Ramos (cell line): ENCODE data around the gene TIAM1.

Experiments
- in situ Hi-C: fragments of 300-500 bp; cut with MboI; formaldehyde crosslinking; loops from one replicate; pipeline ENCODE4 v1.14.3; 2022; ENCODE audit warnings: low sequenced_read_pairs; ENCODE audit not compliant: unreplicated experiment

Gene TIAM1

GRCh38 chr21:31151156-31152045 lies 192.7 kb downstream of the TIAM1 start:
- in situ Hi-C loops, result no loop called here

GRCh38 chr21:31145274-31145673 lies 198.8 kb downstream of the TIAM1 start:
- in situ Hi-C loops, result no loop called here

GRCh38 chr21:31143036-31143435 lies 201.0 kb downstream of the TIAM1 start:
- in situ Hi-C loops, result no loop called here

- in situ Hi-C loops, result no loop called here
Measured at GRCh38 chr21:31142600-31142999, 201.5 kb downstream of the TIAM1 start.

GRCh38 chr21:31141389-31142000 lies 202.6 kb downstream of the TIAM1 start:
- in situ Hi-C loops, result no loop called here

GRCh38 chr21:31140676-31141075 lies 203.4 kb downstream of the TIAM1 start:
- in situ Hi-C loops, result no loop called here

- in situ Hi-C loops, result no loop called here
Measured at GRCh38 chr21:31140025-31140424, 204.0 kb downstream of the TIAM1 start.

GRCh38 chr21:31137960-31138359 lies 206.1 kb downstream of the TIAM1 start:
- in situ Hi-C loops, result no loop called here

GRCh38 chr21:31136891-31137290 lies 207.2 kb downstream of the TIAM1 start:
- in situ Hi-C loops, result no loop called here

- in situ Hi-C loops, result no loop called here
Measured at GRCh38 chr21:31135531-31136184, 208.4 kb downstream of the TIAM1 start.

- in situ Hi-C loops, result no loop called here
Measured at GRCh38 chr21:31133243-31133830, 210.7 kb downstream of the TIAM1 start.

- in situ Hi-C loops, result no loop called here
Measured at GRCh38 chr21:31132574-31133242, 211.4 kb downstream of the TIAM1 start.

- in situ Hi-C loops, result no loop called here
Measured at GRCh38 chr21:31130821-31131220, 213.2 kb downstream of the TIAM1 start.

- in situ Hi-C loops, result no loop called here
Measured at GRCh38 chr21:31128234-31128633, 215.8 kb downstream of the TIAM1 start.

GRCh38 chr21:31124010-31124409 lies 220.1 kb downstream of the TIAM1 start:
- in situ Hi-C loops, result no loop called here

- in situ Hi-C loops, result no loop called here
Measured at GRCh38 chr21:31119199-31119598, 224.9 kb downstream of the TIAM1 start.

GRCh38 chr21:31117128-31117916 lies 226.7 kb downstream of the TIAM1 start:
- in situ Hi-C loops, result no loop called here

- in situ Hi-C loops, result no loop called here
Measured at GRCh38 chr21:31115249-31115648, 228.8 kb downstream of the TIAM1 start.

GRCh38 chr21:31111093-31111492 lies 233.0 kb downstream of the TIAM1 start:
- in situ Hi-C loops, result no loop called here

GRCh38 chr21:31110430-31110829 lies 233.6 kb downstream of the TIAM1 start:
- in situ Hi-C loops, result no loop called here
